Subcutaneous abdominal adipose tissue (tissue), 5 donors: Measurements from ENCODE around the gene PHF2.

ENCODE experiments used
- H3K27ac ChIP-seq: one replicate; pipeline ENCODE4 v1.7.0; 2013; ENCODE audit warnings: low read depth, mild to moderate bottlenecking, inconsistent platforms, low read length, moderate library complexity
- H3K27me3 ChIP-seq, 5 donors: one replicate each; pipeline ENCODE4 v1.7.0; 2013; ENCODE audit warnings: low read length in 5 of 5, inconsistent platforms in 1 of 5; ENCODE audit not compliant: control insufficient read depth in 5 of 5, insufficient read depth in 4 of 5
- H3K36me3 ChIP-seq, 5 donors: one replicate each; pipeline ENCODE4 v1.7.0; 2013; ENCODE audit warnings: low read length in 5 of 5; ENCODE audit not compliant: control insufficient read depth in 5 of 5, insufficient read depth in 5 of 5
- H3K4me1 ChIP-seq, 5 donors: one replicate each; pipeline ENCODE4 v1.7.0; 2013; ENCODE audit warnings: low read length in 5 of 5, mild to moderate bottlenecking in 3 of 5, moderate library complexity in 1 of 5; ENCODE audit not compliant: control insufficient read depth in 5 of 5, insufficient read depth in 5 of 5
- H3K4me3 ChIP-seq, 5 donors: one replicate each; pipeline ENCODE4 v1.7.0; 2013; ENCODE audit warnings: low read length in 5 of 5, low read depth in 1 of 5
- H3K9ac ChIP-seq, 5 donors: one replicate each; pipeline ENCODE4 v1.7.0; 2013; ENCODE audit warnings: low read length in 5 of 5, mild to moderate bottlenecking in 4 of 5, moderate library complexity in 3 of 5
- H3K9me3 ChIP-seq, 5 donors: one replicate each; pipeline ENCODE4 v1.7.0; 2013; ENCODE audit warnings: low read length in 5 of 5; ENCODE audit not compliant: control insufficient read depth in 5 of 5
- donor health status: healthy.
- donor health status: healthy.
- donor health status: healthy.
- donor health status: healthy.
- donor health status: healthy.

Gene PHF2

GRCh38 chr9:93654351-93654961 is 78.1 kb downstream of the PHF2 start:
- H3K9me3 ChIP-seq = no peaks in the 10 kb centered on the region
- no peak overlapping the region for H3K9ac ChIP-seq
- H3K4me3 ChIP-seq = no peak overlapping the region
- H3K27me3 ChIP-seq = no peaks in the 10 kb centered on the region
- peaks cover 0 to 4% (median 0%) of the 10 kb centered on the region in 5 donors for H3K4me1 ChIP-seq
- H3K27ac ChIP-seq = no peak overlapping the region
- peaks cover 0 to 98% (median 85%) of the 10 kb centered on the region in 5 donors for H3K36me3 ChIP-seq

DNA sequence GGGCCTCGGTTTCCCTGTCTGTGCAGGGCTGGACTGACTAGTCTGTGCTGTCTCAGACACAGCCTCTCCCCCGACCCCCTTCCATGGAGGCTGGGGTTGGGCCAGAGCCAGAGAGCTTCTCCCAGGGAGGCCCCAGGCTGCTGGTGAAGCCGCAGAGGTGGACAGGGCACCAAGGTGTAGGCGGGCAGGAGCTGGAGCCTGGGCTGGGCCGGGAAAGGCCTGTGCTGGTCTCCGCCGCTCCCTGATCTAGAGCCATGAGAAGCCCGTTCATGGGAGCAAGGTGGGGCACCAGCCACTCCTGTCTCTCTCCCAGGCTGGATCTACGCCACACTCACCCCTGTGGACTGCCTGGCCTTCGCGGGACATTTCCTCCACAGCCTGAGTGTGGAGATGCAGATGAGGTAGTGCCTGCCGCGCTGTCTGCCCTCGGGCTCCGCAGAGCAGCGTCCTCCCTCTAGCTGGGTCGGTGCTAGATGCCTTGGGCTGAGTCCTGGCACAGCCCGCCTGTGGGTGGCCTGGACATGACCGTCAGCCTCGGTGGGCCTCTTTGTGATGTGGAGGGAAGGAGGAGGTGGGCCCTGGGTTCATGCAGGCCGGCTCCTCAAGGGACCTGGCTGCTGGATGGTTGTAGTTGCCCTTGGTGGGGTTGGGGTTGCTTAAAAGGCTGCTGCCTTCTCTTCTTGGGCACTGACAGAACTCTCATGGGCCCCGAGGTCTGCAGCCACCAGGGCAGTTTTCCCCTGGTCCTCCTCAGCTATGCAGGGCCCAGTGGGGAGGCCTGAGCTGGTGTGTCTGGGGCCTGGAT is 79.4 kb downstream of the PHF2 start:
- no peaks in the 10 kb centered on the region for H3K27me3 ChIP-seq
- no peak overlapping the region for H3K9ac ChIP-seq
- H3K4me3 ChIP-seq = no peak overlapping the region
- no peaks in the 10 kb centered on the region for H3K9me3 ChIP-seq
- peaks cover 0 to 97% (median 83%) of the 10 kb centered on the region in 5 donors for H3K36me3 ChIP-seq
- H3K27ac ChIP-seq = no peak overlapping the region
- peaks cover 0 to 4% (median 0%) of the 10 kb centered on the region in 5 donors for H3K4me1 ChIP-seq

- H3K9ac ChIP-seq = no peak overlapping the region
- H3K27me3 ChIP-seq = no peaks in the 10 kb centered on the region
- H3K27ac ChIP-seq = no peak overlapping the region
- H3K4me3 ChIP-seq = no peak overlapping the region
- H3K4me1 ChIP-seq = peaks cover 0 to 4% (median 0%) of the 10 kb centered on the region in 5 donors
- H3K9me3 ChIP-seq = no peaks in the 10 kb centered on the region
- H3K36me3 ChIP-seq = peaks cover 0 to 92% (median 78%) of the 10 kb centered on the region in 5 donors
Observed at GRCh38 chr9:93656426-93657239, 80.2 kb downstream of the PHF2 start.

DNA sequence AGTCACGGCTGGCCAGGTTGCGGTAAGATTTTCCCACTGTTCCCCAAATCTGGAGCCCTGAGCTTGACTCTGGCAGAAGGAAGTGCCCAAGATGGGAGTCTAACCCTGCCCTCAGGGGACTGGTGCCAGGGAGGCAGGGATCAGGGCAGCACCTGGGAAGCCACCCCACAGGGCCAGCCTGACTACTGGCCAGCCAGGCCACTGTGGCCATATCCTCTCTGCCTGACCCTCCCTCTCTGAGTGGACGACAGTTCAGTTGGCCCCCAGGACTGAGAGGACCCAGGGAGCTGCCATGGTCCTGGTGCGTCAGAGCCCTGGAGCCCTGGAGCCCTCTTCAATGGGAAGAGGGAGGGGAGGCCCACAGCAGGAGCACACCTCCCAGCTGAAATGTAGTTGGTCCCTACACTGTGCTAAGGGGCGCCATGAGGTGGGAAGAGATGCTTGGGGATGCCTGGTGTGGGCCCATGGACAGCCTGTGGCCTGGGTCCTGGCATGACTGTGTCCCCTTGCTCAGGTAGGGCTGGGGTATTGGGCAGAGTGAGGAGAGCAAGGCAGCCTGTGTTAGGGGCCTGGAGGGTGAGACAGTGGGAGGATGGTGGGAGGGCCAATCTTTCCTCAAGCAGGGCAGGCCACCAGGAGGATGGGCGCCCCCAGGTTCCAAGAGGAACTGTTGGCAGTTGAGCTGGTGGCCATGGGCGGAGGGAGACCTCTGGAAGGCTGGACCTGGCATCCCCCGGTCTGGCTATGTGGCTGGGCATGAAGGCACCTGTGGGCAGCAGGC is 81.1 kb downstream of the PHF2 start:
- Histone ChIP-seq H3K27me3 (no peaks in the 10 kb centered on the region), H3K27ac (no peak overlapping the region), H3K4me1 (peaks cover 0 to 2% (median 0%) of the 10 kb centered on the region in 5 donors), H3K9me3 (no peaks in the 10 kb centered on the region), H3K4me3 (no peak overlapping the region), H3K9ac (no peak overlapping the region), H3K36me3 (peaks cover 0 to 94% (median 76%) of the 10 kb centered on the region in 5 donors)

GRCh38 chr9:93658184-93658925 is 82.0 kb downstream of the PHF2 start:
- no peaks in the 10 kb centered on the region for H3K27me3 ChIP-seq
- H3K4me1 ChIP-seq = no peaks in the 10 kb centered on the region
- peaks cover 0 to 94% (median 76%) of the 10 kb centered on the region in 5 donors for H3K36me3 ChIP-seq
- H3K9me3 ChIP-seq = no peaks in the 10 kb centered on the region
- no peak overlapping the region for H3K9ac ChIP-seq
- H3K4me3 ChIP-seq = no peak overlapping the region
- H3K27ac ChIP-seq = no peak overlapping the region

DNA sequence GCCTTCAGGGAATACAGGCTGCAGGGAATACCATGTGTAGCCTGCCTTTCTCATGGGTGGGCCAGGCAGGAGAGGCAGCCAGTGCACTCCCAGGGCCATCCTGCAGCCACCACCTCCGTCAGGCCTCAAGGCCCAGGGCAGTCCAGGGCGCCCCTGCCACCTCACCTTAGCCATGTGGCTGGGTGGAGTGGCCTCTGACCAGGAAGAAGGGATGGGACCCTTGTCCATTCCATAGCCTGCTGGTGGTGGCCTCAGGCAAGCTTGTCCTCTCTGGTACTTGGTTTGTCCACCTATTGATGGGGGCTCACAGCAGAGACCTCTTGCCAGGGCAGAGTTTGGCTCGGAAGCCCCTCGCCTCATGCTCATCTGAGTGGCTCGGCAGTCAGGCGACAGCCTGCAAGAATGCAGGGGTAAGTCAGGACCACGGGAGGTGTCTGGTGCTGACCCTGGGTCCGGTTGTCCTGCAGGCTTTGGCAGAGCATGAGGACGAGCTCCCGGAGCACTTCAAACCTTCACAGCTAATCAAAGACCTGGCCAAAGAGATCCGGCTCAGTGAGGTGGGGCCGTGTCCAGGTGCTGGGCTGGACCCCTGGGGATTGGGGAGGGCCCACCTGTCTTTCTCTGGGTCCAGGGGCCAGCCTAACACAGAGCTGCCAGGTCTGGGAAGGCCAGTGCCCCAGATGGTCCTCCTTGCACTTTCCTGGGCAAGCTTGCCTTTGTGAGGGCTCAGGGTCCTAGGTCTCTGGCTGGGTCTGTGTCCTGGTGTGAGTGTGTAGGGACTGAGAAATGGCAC is 82.9 kb downstream of the PHF2 start:
- Histone ChIP-seq H3K27me3 (no peaks in the 10 kb centered on the region), H3K9ac (no peak overlapping the region), H3K9me3 (no peaks in the 10 kb centered on the region), H3K4me3 (no peak overlapping the region), H3K4me1 (no peaks in the 10 kb centered on the region), H3K36me3 (peaks cover 0 to 94% (median 77%) of the 10 kb centered on the region in 5 donors), H3K27ac (no peak overlapping the region)

DNA sequence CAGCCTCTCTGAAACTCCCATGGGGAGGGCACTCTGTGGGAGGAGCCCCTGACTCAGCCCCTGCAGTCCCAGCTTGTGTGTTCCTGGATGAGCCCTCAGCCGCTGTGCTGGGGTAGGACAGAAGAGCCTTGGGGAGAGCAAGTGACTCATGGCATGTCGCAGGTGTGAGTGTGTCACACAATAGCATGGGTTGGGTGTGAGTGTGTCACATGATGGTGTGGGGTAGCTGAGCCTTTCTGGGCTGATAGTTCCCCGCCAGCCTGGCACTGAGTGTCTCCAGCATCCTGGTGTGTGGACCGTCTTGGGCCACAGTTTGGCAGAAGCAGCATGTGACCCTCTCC is 83.4 kb downstream of the PHF2 start:
- Histone ChIP-seq H3K9me3 (no peaks in the 10 kb centered on the region), H3K27ac (no peak overlapping the region), H3K27me3 (no peaks in the 10 kb centered on the region), H3K4me3 (no peak overlapping the region), H3K36me3 (peaks cover 0 to 94% (median 77%) of the 10 kb centered on the region in 5 donors), H3K9ac (no peak overlapping the region), H3K4me1 (no peaks in the 10 kb centered on the region)

- H3K27me3 ChIP-seq = no peaks in the 10 kb centered on the region
- no peak overlapping the region for H3K9ac ChIP-seq
- H3K9me3 ChIP-seq = no peaks in the 10 kb centered on the region
- no peak overlapping the region for H3K4me3 ChIP-seq
- peaks cover 0 to 94% (median 74%) of the 10 kb centered on the region in 5 donors for H3K36me3 ChIP-seq
- H3K27ac ChIP-seq = no peak overlapping the region
- H3K4me1 ChIP-seq = no peaks in the 10 kb centered on the region
Observed at GRCh38 chr9:93660352-93661046, 84.1 kb downstream of the PHF2 start.
